Measurements from ENCODE around the gene DISP3.

DISP3 gene

DNA sequence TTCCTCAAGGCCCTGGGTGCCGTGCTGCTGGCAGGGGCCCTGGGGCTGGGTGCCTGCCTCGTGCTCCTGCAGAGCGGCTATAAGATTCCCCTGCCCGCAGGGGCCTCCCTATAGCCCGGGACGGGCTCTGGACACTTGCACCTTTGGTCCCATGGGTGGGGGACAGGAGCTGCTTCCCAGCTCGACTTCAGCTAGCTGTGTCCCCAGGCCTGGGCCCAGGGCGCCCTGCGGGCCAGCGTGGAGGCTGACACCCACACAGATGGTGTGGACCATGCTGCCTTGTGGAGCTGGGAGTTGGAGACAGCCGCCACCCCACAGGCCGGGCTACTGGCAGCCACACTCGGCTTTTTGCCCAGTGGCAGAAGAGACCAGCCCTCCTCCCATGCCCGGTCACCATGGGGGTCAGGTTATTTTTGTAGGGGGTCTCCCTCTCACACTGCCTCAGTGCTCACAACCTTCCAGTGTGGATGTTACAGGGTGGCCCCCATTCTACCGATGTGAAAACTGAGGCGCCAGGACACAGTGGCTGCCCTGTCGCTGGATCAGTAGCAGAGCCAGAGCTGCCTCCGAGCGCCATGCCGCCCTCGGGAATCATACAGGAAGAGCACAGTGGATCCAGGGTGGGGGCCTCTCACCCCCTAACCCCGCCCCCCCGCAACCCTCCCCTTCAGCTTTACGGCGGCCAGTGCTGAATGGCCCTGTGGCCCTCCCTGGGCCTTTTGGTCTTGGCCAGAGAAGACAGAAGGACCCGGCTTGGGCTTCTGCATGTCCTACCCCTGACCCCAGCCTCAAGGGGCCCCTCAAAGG lies 57.8 kb downstream of the DISP3 start:
- DNase-seq (ENCODE audit: low spot score) (peak; percentile 42), ATAC-seq (ENCODE audit: low read depth) (no peak)
- TF ChIP-seq CTCF (IDR thresholded peaks at IDR 0.05; ENCODE audit: poor library complexity, severe bottlenecking): no peak
- Histone ChIP-seq H3K36me3 (ENCODE audit: low read depth) (no peaks in the 10 kb centered on the region), H3K27me3 (ENCODE audit: insufficient read depth, poor library complexity, severe bottlenecking) (no peaks in the 10 kb centered on the region), H3K4me1 (ENCODE audit: insufficient read depth, poor library complexity, severe bottlenecking) (no peaks in the 10 kb centered on the region), H3K4me3 (ENCODE audit: severe bottlenecking) (no peak overlapping the region), H3K9me3 (ENCODE audit: severe bottlenecking) (no peaks in the 10 kb centered on the region), H3K27ac (ENCODE audit: poor library complexity, severe bottlenecking) (no peak overlapping the region)

- Histone ChIP-seq H3K4me1 (ENCODE audit: insufficient read depth, poor library complexity, severe bottlenecking) (no peaks in the 10 kb centered on the region), H3K27ac (ENCODE audit: poor library complexity, severe bottlenecking) (no peak overlapping the region), H3K27me3 (ENCODE audit: insufficient read depth, poor library complexity, severe bottlenecking) (no peaks in the 10 kb centered on the region), H3K9me3 (ENCODE audit: severe bottlenecking) (no peaks in the 10 kb centered on the region), H3K36me3 (ENCODE audit: low read depth) (no peaks in the 10 kb centered on the region), H3K4me3 (ENCODE audit: severe bottlenecking) (no peak overlapping the region)
- peak; percentile 36 for DNase-seq (ENCODE audit: low spot score)
- no peak for TF ChIP-seq CTCF (IDR thresholded peaks at IDR 0.05; ENCODE audit: poor library complexity, severe bottlenecking)
- no peak for ATAC-seq (ENCODE audit: low read depth)
Measured at GRCh38 chr1:11537380-11537764, 58.4 kb downstream of the DISP3 start.

DNA sequence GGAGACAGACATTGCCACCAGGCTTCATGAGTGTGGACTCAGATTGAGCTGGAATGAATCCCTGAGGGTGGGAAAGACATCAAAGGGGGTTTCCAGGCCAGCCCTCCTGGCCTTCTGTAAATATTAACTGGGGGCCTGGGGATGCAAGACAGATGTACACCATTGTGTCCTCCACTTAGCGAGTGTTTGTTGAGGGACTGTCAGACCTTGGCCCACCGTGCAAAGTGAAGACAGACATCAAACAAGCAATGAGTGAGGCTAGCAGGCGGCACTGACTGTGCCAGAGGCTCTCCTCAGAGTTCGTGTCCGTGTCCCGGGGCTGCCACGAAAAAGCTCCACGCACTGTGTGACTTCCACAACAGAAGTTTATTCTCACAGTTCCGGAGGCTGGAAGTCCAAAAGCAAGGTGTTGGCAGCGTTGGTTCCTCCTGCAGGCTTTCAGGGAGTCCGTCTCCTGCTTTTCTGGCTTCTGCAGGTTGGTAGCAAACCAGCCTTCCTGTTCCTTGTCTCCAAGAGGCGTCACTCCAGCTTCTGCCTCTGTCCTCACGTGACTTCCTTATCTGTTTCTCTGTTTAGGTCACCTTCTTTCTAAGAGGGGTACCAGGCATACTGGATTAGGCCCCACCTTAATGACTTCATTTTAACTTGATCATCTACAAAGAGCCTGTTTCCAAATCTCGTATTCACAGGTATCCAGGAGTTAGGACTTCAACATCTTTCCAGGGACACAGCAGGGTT lies 59.1 kb downstream of the DISP3 start:
- DNase-seq (ENCODE audit: low spot score): no peak
- Histone ChIP-seq H3K9me3 (ENCODE audit: severe bottlenecking) (no peaks in the 10 kb centered on the region), H3K4me3 (ENCODE audit: severe bottlenecking) (no peak overlapping the region), H3K27ac (ENCODE audit: poor library complexity, severe bottlenecking) (no peak overlapping the region), H3K36me3 (ENCODE audit: low read depth) (no peaks in the 10 kb centered on the region), H3K4me1 (ENCODE audit: insufficient read depth, poor library complexity, severe bottlenecking) (no peaks in the 10 kb centered on the region), H3K27me3 (ENCODE audit: insufficient read depth, poor library complexity, severe bottlenecking) (no peaks in the 10 kb centered on the region)
- TF ChIP-seq CTCF (IDR thresholded peaks at IDR 0.05; ENCODE audit: poor library complexity, severe bottlenecking): no peak
- ATAC-seq (ENCODE audit: low read depth): no peak

DNA sequence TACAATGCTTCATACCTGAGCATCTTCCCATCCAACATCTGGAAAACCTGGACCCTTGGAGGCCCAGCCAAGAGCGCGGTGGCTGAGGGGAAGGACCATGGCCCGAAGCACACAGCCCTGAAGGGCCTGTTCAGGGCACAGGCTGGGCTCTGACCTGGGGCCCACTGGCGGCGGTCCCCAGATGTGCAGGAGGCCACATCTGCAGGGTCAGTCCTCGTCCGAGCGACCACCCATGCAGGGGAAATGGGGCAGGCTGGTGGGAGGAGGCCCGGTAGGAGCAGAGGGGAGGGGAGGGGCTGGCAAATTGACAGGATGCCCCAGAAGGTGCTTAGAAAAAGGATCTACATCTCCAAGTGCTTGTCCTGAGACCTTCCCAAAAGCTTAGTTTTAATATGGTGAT lies 59.9 kb downstream of the DISP3 start:
- no peaks in the 10 kb centered on the region for H3K9me3 ChIP-seq (ENCODE audit: severe bottlenecking)
- DNase-seq (ENCODE audit: low spot score) (no peak), ATAC-seq (ENCODE audit: low read depth) (no peak)
- no peak overlapping the region for H3K27ac ChIP-seq (ENCODE audit: poor library complexity, severe bottlenecking)
- H3K27me3 ChIP-seq (ENCODE audit: insufficient read depth, poor library complexity, severe bottlenecking): no peaks in the 10 kb centered on the region
- no peak for TF ChIP-seq CTCF (IDR thresholded peaks at IDR 0.05; ENCODE audit: poor library complexity, severe bottlenecking)
- H3K4me3 ChIP-seq (ENCODE audit: severe bottlenecking): no peak overlapping the region
- H3K4me1 ChIP-seq (ENCODE audit: insufficient read depth, poor library complexity, severe bottlenecking): no peaks in the 10 kb centered on the region
- H3K36me3 ChIP-seq (ENCODE audit: low read depth): no peaks in the 10 kb centered on the region
